GM12878 (cell line): ENCODE measurements around the gene PRKCD. TPM values are rescaled to one million over a fixed set of nuclear protein-coding genes. Genes with fewer than 3 reads are reported as not detected.

ENCODE experiments used
- ATAC-seq: fragments of 200-7000 bp; cut with Tn5 transposase; 3 replicates; pipeline ENCODE4 v1.9.1; 2020; ENCODE audit warnings: mild to moderate bottlenecking, moderate library complexity
- BruUV-seq: library from RNA; stranded (reverse); fragments of 400-500 nt; replicated peaks from 2 replicates; lab custom pipeline; 2021; lab: Mats Ljungman, UMichigan
- CTCF ChIA-PET: fragments of 300-600 bp; sonication (Branson Sonifier 250); formaldehyde crosslinking; extraction: SDS; loops from one replicate; lab custom pipeline; 2021; ENCODE audit warnings: inconsistent platforms; lab: Yijun Ruan, JAX
- POLR2A ChIA-PET: fragments of 350-600 bp; formaldehyde crosslinking; extraction: SDS; loops from one replicate; lab custom pipeline; 2021; ENCODE audit warnings: inconsistent platforms; lab: Charles Lee
- RAD21 ChIA-PET: fragments of 300-600 bp; sonication (Branson Sonifier 250); formaldehyde crosslinking; loops from one replicate; lab custom pipeline; 2023; ENCODE audit warnings: antibody characterized with exemption; ENCODE audit not compliant: unreplicated experiment; lab: Charles Lee
- SMC1A ChIA-PET: fragments of 300-600 bp; sonication (Branson Sonifier 250); formaldehyde crosslinking; loops from one replicate; lab custom pipeline; 2023; ENCODE audit not compliant: unreplicated experiment, uncharacterized antibody; lab: Charles Lee
- DNase-seq: peaks from one replicate; pipeline ENCODE4 v3.0.0-alpha.2; 2011; ENCODE audit warnings: low read depth, low spot score
- FAIRE-seq: peaks from 3 replicates; lab custom pipeline; 2011; peaks lifted over from hg19 to GRCh38; lab: Jason Lieb, UNC
- H2AFZ ChIP-seq: 2 replicates; pipeline ENCODE4 v1.6.0; 2011; ENCODE audit warnings: low read depth, low read length, control low read depth; ENCODE audit not compliant: control insufficient read depth
- H3K27ac ChIP-seq: 2 replicates; pipeline ENCODE4 v1.5.1; 2011; ENCODE audit warnings: control low read depth; ENCODE audit not compliant: control insufficient read depth, insufficient read depth
- H3K27me3 ChIP-seq, 2 experiments: replicated peaks in 1 of 2; 2 replicates each; pipeline versions ENCODE4 v1.6.0 to v1.6.1; 2011; ENCODE audit warnings: low read length in 1 of 2; ENCODE audit not compliant: control insufficient read depth in 2 of 2, insufficient read depth in 2 of 2
- H3K36me3 ChIP-seq, 2 experiments: 2 replicates each; pipeline ENCODE4 v1.5.1; 2011; ENCODE audit warnings: low read length in 1 of 2; ENCODE audit not compliant: control insufficient read depth in 2 of 2, insufficient read depth in 2 of 2
- H3K4me1 ChIP-seq: 2 replicates; pipeline ENCODE4 v1.6.1; 2011; ENCODE audit warnings: mild to moderate bottlenecking, low read length, moderate library complexity, mixed read lengths; ENCODE audit not compliant: control insufficient read depth, insufficient read depth
- H3K4me2 ChIP-seq: 2 replicates; pipeline ENCODE4 v1.6.0; 2011; ENCODE audit warnings: control low read depth; ENCODE audit not compliant: control insufficient read depth, insufficient read depth
- H3K4me3 ChIP-seq: fragments of 200-600 bp; sonication (generic); 2 replicates; pipeline ENCODE4 v1.5.1; 2016
- H3K79me2 ChIP-seq: 2 replicates; pipeline ENCODE4 v1.6.0; 2011; ENCODE audit warnings: low read length; ENCODE audit not compliant: control insufficient read depth, insufficient read depth
- H3K9ac ChIP-seq: 2 replicates; pipeline ENCODE4 v1.8.0; 2011; ENCODE audit warnings: low read length, control low read depth, mixed read lengths; ENCODE audit not compliant: control insufficient read depth, insufficient read depth
- H3K9me3 ChIP-seq: replicated peaks from 3 replicates; pipeline ENCODE4 v1.5.1; 2011; ENCODE audit warnings: mild to moderate bottlenecking, low read length; ENCODE audit not compliant: control insufficient read depth, insufficient read depth
- H4K20me1 ChIP-seq: 2 replicates; pipeline ENCODE4 v1.6.0; 2011; ENCODE audit not compliant: control insufficient read depth, insufficient read depth
- CREB1 ChIP-seq: IDR thresholded peaks from 2 replicates; pipeline ENCODE4 v1.6.1; 2012; ENCODE audit warnings: low read depth, mild to moderate bottlenecking, inconsistent platforms
- CTCF ChIP-seq, 3 experiments: IDR thresholded peaks in 2 of 3; conservative IDR thresholded peaks in 1 of 3; 2 replicates each; pipeline ENCODE4 v1.5.1; 2011; ENCODE audit warnings: low read depth in 3 of 3, low read length in 3 of 3, mild to moderate bottlenecking in 3 of 3, control low read depth in 2 of 3, moderate library complexity in 2 of 3, inconsistent platforms in 1 of 3, mixed read lengths in 1 of 3; ENCODE audit not compliant: control insufficient read depth in 2 of 3, insufficient read depth in 1 of 3; ENCODE audit errors: extremely low read depth in 1 of 3
- MEF2B ChIP-seq: fragments of 450-650 bp; IDR thresholded peaks from 2 replicates; pipeline ENCODE4 v1.6.1; 2018; ENCODE audit warnings: mild to moderate bottlenecking, moderate library complexity; ENCODE audit not compliant: partially characterized antibody, poor library complexity, severe bottlenecking
- PAX5 ChIP-seq: IDR thresholded peaks from 2 replicates; pipeline ENCODE4 v1.6.1; 2011; ENCODE audit warnings: low read depth, low read length, borderline replicate concordance
- POLR2AphosphoS5 ChIP-seq: IDR thresholded peaks from 2 replicates; pipeline ENCODE4 v1.6.1; 2011; ENCODE audit warnings: mild to moderate bottlenecking, low read length, inconsistent platforms
- RAD21 ChIP-seq: IDR thresholded peaks from 2 replicates; pipeline ENCODE4 v1.6.1; 2011; ENCODE audit warnings: mild to moderate bottlenecking, low read depth, low read length, moderate library complexity; ENCODE audit not compliant: insufficient read depth
- SMAD5 ChIP-seq: IDR thresholded peaks from 2 replicates; pipeline ENCODE4 v1.6.1; 2016; ENCODE audit warnings: antibody characterized with exemption, low read depth
- SRF ChIP-seq, 2 experiments: IDR thresholded peaks; 2 replicates each; pipeline ENCODE4 v1.6.1; 2011; ENCODE audit warnings: low read depth in 2 of 2, low read length in 2 of 2, mild to moderate bottlenecking in 1 of 2, moderate library complexity in 1 of 2
- WGBS: methylation state at CpG from one replicate; pipeline ENCODE4 v1.1.6; 2016; ENCODE audit warnings: low lambda C conversion rate; ENCODE audit not compliant: insufficient replicate concordance, insufficient coverage; ENCODE audit errors: missing lambda C conversion rate; 5-methylcytosine and 5-hydroxymethylcytosine counted together
- in situ Hi-C: fragments of 300-500 bp; cut with MboI; formaldehyde crosslinking; loops from 9 replicates; pipeline ENCODE4 v1.14.3; 2018; ENCODE audit warnings: mixed read lengths
- intact Hi-C: fragments of 100-400 bp; cut with micrococcal nuclease; formaldehyde crosslinking; loops from one replicate; pipeline ENCODE4 v1.14.2; 2022; ENCODE audit not compliant: unreplicated experiment
- polyA plus RNA-seq, 11 experiments: library from polyadenylated mRNA; depleted of rRNA in 4 of 11; unstranded in 6 of 11; stranded (reverse) in 5 of 11; fragments of >200 nt; fragmentation: Nextera tagmentation in 4 of 11; fragmentation: Illumina TruSeq in 1 of 11; extraction: Ambion mirVana in 4 of 11; extraction: Trizol in 1 of 11; gene quantifications; 1 replicate in 1 of 11; 2 replicates in 10 of 11; pipeline versions ENCODE4 v1.2.1 to v1.2.3, GENCODE V29; 2011 to 2016; ENCODE audit warnings: inconsistent platforms in 2 of 11, missing spikeins in 2 of 11, low read depth in 1 of 11
- total RNA-seq, 4 experiments: library from RNA; depleted of rRNA in 3 of 4; stranded (reverse); fragments of >200 nt in 3 of 4; fragmentation: Illumina TruSeq in 1 of 4; extraction: Trizol in 1 of 4; gene quantifications; 2 replicates each; pipeline versions ENCODE4 v1.2.1 to v1.2.3, GENCODE V29; 2013 to 2021
- TF ChIP-seq, protein P1 (sequence below): fragments of 450-650 bp; IDR thresholded peaks from 2 replicates; pipeline ENCODE4 v1.6.1; 2017; ENCODE audit warnings: borderline replicate concordance
- TF ChIP-seq, protein P2 (sequence below): IDR thresholded peaks from 2 replicates; pipeline ENCODE4 v1.6.1; 2012; ENCODE audit warnings: low read length, inconsistent platforms
- TF ChIP-seq, protein P3 (sequence below): fragments of 450-650 bp; formaldehyde crosslinking; IDR thresholded peaks from 2 replicates; pipeline ENCODE4 v1.5.0; 2022; ENCODE audit warnings: mild to moderate bottlenecking, missing genetic modification characterization

PRKCD gene
- total and polyA plus RNA-seq, 10 of the 15 experiments (the other 5 are each of a cell fraction or from before 2014, with no cell fraction given): 10.0 to 114 (median 42.4) TPM

GRCh38 chr3:53196575-53197407 lies 35.8 kb downstream of the PRKCD start:
- 24% methylated on average over 17 of the region's 17 CpGs for WGBS
- peak; percentile 79 for DNase-seq
- peaks cover 8% of the 10 kb centered on the region for H3K79me2 ChIP-seq
- peaks cover 34% of the 10 kb centered on the region for H3K4me1 ChIP-seq
- ChIA-PET SMC1A (interaction anchor here (0.7 to 8.2 kb wide), 26 partner anchors 16 to 1225 kb away, joined by 3 to 227 read pairs (median 6); partner anchors contain the start of genes PRKCD and RFT1), POLR2A (interaction anchor here (0.7 to 2.6 kb wide), 15 partner anchors 10 to 149 kb away, joined by 3 to 21 read pairs (median 4); partner anchors contain the start of gene PRKCD), CTCF (interaction anchor here (0.6 to 11.3 kb wide), 30 partner anchors 11 to 346 kb away, joined by 3 to 476 read pairs (median 5); partner anchors contain the start of genes PRKCD and RFT1), RAD21 (interaction anchor here (0.7 to 5.2 kb wide), 22 partner anchors 8 to 149 kb away, joined by 3 to 151 read pairs (median 6); partner anchors contain the start of gene PRKCD)
- H3K4me2 ChIP-seq: peak overlapping the region; percentile 62
- peak overlapping the region; percentile 79 for H2AFZ ChIP-seq
- BruUV-seq: TSS peak; percentile 94
- H3K27ac ChIP-seq: peak overlapping the region; percentile 85
- peak; percentile 75 for FAIRE-seq
- in situ Hi-C loops (loop anchor here (5.0 kb wide), 1 partner anchor 64 kb away; the partner anchor contains the start of gene RFT1), intact Hi-C loops (loop anchor here (1.0 to 2.0 kb wide), 3 partner anchors 34 to 82 kb away; no protein-coding TSS in a partner anchor)
- H3K36me3 ChIP-seq: peaks cover 9 to 11% of the 10 kb centered on the region in 2 experiments; a peak in 2 of 4 replicates
- H3K9ac ChIP-seq: peak overlapping the region; percentile 78
- H3K9me3 ChIP-seq: no peaks in the 10 kb centered on the region
- peak overlapping the region; percentile 56; the same call in 1 of the 2 replicates for H3K4me3 ChIP-seq
- peak; percentile 75 for ATAC-seq
- no peaks in the 10 kb centered on the region for H3K27me3 ChIP-seq
- no peaks in the 10 kb centered on the region for H4K20me1 ChIP-seq
- peak; percentile 81 for TF ChIP-seq POLR2AphosphoS5
- TF ChIP-seq MEF2B: peak; percentile 53
- peak; percentile 28; the same call in 1 of the 2 replicates for TF ChIP-seq CREB1
- TF ChIP-seq, protein P1, sequence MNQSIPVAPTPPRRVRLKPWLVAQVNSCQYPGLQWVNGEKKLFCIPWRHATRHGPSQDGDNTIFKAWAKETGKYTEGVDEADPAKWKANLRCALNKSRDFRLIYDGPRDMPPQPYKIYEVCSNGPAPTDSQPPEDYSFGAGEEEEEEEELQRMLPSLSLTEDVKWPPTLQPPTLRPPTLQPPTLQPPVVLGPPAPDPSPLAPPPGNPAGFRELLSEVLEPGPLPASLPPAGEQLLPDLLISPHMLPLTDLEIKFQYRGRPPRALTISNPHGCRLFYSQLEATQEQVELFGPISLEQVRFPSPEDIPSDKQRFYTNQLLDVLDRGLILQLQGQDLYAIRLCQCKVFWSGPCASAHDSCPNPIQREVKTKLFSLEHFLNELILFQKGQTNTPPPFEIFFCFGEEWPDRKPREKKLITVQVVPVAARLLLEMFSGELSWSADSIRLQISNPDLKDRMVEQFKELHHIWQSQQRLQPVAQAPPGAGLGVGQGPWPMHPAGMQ: peak; percentile 76
- 0 out of 2 replicates have a peak, but pooled peaks have one; percentile 53 for TF ChIP-seq SMAD5
- peak; percentile 34; the same call in 1 of the 2 replicates for TF ChIP-seq RAD21
- TF ChIP-seq, protein P2, sequence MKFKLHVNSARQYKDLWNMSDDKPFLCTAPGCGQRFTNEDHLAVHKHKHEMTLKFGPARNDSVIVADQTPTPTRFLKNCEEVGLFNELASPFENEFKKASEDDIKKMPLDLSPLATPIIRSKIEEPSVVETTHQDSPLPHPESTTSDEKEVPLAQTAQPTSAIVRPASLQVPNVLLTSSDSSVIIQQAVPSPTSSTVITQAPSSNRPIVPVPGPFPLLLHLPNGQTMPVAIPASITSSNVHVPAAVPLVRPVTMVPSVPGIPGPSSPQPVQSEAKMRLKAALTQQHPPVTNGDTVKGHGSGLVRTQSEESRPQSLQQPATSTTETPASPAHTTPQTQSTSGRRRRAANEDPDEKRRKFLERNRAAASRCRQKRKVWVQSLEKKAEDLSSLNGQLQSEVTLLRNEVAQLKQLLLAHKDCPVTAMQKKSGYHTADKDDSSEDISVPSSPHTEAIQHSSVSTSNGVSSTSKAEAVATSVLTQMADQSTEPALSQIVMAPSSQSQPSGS: peak; percentile 47; the same call in 1 of the 2 replicates
- TF ChIP-seq CTCF (IDR thresholded peaks at IDR 0.05 in 2 of 3, conservative IDR thresholded peaks at IDR 0.05 in 1 of 3; ENCODE audit: control insufficient read depth in 2 of 3, extremely low read depth in 1 of 3, insufficient read depth in 1 of 3, low read depth in 3 of 3, low read length in 3 of 3): peak; percentile 41 to 49 (median 46); a peak in 5 of 6 replicates
- TF ChIP-seq, protein P3, sequence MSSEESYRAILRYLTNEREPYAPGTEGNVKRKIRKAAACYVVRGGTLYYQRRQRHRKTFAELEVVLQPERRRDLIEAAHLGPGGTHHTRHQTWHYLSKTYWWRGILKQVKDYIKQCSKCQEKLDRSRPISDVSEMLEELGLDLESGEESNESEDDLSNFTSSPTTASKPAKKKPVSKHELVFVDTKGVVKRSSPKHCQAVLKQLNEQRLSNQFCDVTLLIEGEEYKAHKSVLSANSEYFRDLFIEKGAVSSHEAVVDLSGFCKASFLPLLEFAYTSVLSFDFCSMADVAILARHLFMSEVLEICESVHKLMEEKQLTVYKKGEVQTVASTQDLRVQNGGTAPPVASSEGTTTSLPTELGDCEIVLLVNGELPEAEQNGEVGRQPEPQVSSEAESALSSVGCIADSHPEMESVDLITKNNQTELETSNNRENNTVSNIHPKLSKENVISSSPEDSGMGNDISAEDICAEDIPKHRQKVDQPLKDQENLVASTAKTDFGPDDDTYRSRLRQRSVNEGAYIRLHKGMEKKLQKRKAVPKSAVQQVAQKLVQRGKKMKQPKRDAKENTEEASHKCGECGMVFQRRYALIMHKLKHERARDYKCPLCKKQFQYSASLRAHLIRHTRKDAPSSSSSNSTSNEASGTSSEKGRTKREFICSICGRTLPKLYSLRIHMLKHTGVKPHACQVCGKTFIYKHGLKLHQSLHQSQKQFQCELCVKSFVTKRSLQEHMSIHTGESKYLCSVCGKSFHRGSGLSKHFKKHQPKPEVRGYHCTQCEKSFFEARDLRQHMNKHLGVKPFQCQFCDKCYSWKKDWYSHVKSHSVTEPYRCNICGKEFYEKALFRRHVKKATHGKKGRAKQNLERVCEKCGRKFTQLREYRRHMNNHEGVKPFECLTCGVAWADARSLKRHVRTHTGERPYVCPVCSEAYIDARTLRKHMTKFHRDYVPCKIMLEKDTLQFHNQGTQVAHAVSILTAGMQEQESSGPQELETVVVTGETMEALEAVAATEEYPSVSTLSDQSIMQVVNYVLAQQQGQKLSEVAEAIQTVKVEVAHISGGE (CRISPR knock-in tag): no peak
- no peak for TF ChIP-seq PAX5
- TF ChIP-seq SRF (IDR thresholded peaks at IDR 0.05; ENCODE audit: low read depth in 2 of 2, low read length in 2 of 2): no peak
